Activated B cell treated with CpG ODN at 0.5 μM for 24 hours (primary cell): Measurements from ENCODE around the gene SLC6A8. TPM values are rescaled to one million over a fixed set of nuclear protein-coding genes. Genes with fewer than 3 reads are reported as not detected.
A peak's percentile ranks its signal among the peaks of the same experiment; 100 is the strongest.

ENCODE experiments used
- ATAC-seq: fragments of 200-7000 bp; cut with Tn5 transposase; one replicate; pipeline ENCODE4 v1.10.0; 2021; ENCODE audit warnings: low read depth, mild to moderate bottlenecking, moderate library complexity
- CTCF ChIA-PET: fragments of 350-600 bp; sonication (Branson Sonifier 250); formaldehyde crosslinking; loops from one replicate; lab custom pipeline; 2021; ENCODE audit warnings: antibody characterized with exemption; lab: Charles Lee
- POLR2A ChIA-PET: fragments of 350-600 bp; sonication (Branson Sonifier 250); formaldehyde crosslinking; loops from one replicate; lab custom pipeline; 2021; ENCODE audit warnings: antibody characterized with exemption; lab: Charles Lee
- DNase-seq: peaks from one replicate; pipeline ENCODE4 v3.0.0; 2022
- H3K27ac Mint-ChIP-seq: one replicate; pipeline ENCODE4 v1.8.0; 2020; ENCODE audit warnings: mixed read lengths
- H3K27me3 Mint-ChIP-seq: one replicate; pipeline ENCODE4 v1.8.0; 2021; ENCODE audit warnings: mixed read lengths
- H3K36me3 Mint-ChIP-seq: one replicate; pipeline ENCODE4 v1.8.0; 2021; ENCODE audit warnings: low read depth, mixed read lengths
- H3K4me1 Mint-ChIP-seq: one replicate; pipeline ENCODE4 v1.8.0; 2021; ENCODE audit warnings: mixed read lengths
- H3K4me3 Mint-ChIP-seq: one replicate; pipeline ENCODE4 v1.8.0; 2020; ENCODE audit warnings: mild to moderate bottlenecking, mixed read lengths
- H3K9me3 Mint-ChIP-seq: one replicate; pipeline ENCODE4 v1.8.0; 2020; ENCODE audit warnings: mixed read lengths
- intact Hi-C: fragments of 100-400 bp; cut with micrococcal nuclease; formaldehyde crosslinking; loops from one replicate; pipeline ENCODE4 v1.15.1; 2024
- total RNA-seq: library from RNA; stranded (reverse); gene quantifications from 2 replicates; pipeline ENCODE4 v1.2.3, GENCODE V29; 2022
- TF ChIP-seq, protein P1 (sequence below): fragments of 200-600 bp; IDR thresholded peaks from one replicate; pipeline ENCODE4 v1.8.0; 2022; ENCODE audit warnings: antibody characterized with exemption, mild to moderate bottlenecking

The SLC6A8 gene
- total RNA-seq, 1 donor from 2014 or later: 1.2 TPM

DNA sequence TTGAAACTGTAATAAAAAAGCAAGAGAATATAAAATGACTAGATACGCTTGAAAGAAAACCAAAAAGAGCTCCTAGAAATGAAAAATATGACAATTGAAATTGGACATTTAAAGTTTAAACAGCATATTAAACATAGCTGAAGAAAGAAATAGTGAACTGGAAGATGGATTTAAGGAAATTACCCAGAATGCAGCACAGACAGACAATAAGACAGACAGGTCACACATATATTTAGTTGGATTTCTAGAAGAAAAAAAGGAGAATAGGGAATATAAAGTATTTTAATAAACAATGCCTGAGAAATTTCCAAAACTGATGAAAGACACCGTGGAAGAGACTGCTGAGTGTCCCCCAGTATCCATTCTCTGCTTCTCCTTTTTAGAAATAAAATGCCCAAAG is 34.2 kb upstream of the SLC6A8 start:
- intact Hi-C loops: no loop called here
- ChIA-PET CTCF (interaction anchor here (0.8 to 2.1 kb wide), 3 partner anchors 14 to 114 kb away, joined by 3 to 4 read pairs (median 4); no protein-coding TSS in a partner anchor), POLR2A (no interaction called here)
- Mint-ChIP-seq H3K9me3 (no peaks in the 10 kb centered on the region), H3K27ac (no peak overlapping the region), H3K4me1 (no peaks in the 10 kb centered on the region), H3K36me3 (no peaks in the 10 kb centered on the region), H3K27me3 (no peaks in the 10 kb centered on the region), H3K4me3 (no peak overlapping the region)
- no peak for DNase-seq
- ATAC-seq: no peak
- TF ChIP-seq, protein P1, sequence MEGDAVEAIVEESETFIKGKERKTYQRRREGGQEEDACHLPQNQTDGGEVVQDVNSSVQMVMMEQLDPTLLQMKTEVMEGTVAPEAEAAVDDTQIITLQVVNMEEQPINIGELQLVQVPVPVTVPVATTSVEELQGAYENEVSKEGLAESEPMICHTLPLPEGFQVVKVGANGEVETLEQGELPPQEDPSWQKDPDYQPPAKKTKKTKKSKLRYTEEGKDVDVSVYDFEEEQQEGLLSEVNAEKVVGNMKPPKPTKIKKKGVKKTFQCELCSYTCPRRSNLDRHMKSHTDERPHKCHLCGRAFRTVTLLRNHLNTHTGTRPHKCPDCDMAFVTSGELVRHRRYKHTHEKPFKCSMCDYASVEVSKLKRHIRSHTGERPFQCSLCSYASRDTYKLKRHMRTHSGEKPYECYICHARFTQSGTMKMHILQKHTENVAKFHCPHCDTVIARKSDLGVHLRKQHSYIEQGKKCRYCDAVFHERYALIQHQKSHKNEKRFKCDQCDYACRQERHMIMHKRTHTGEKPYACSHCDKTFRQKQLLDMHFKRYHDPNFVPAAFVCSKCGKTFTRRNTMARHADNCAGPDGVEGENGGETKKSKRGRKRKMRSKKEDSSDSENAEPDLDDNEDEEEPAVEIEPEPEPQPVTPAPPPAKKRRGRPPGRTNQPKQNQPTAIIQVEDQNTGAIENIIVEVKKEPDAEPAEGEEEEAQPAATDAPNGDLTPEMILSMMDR: no peak

DNA sequence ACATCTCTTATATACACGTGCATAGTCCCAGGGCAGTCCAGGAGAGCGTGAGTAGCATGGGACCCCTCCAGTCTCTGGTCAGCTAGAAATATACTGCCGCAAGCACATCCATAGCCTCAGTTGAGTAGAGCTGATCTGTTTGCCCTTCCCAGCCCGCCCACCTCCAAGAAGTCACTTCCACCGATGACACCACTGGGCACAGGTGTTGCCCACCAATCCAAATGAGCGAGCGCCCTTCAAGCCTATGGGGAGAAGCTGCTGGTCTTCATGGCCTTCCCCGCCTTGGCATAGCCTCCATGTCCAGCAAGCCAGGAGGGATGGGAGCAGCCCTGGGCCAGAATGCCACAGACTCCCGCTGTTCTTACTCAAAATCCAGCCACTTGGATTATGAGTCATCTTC is 30.6 kb upstream of the SLC6A8 start:
- ATAC-seq: no peak
- intact Hi-C loops: no loop called here
- CTCF ChIA-PET: no interaction called here
- Mint-ChIP-seq H3K27me3 (peaks cover 7% of the 10 kb centered on the region), H3K36me3 (no peaks in the 10 kb centered on the region), H3K4me1 (peaks cover 2% of the 10 kb centered on the region), H3K27ac (no peak overlapping the region), H3K4me3 (no peak overlapping the region), H3K9me3 (no peaks in the 10 kb centered on the region)
- POLR2A ChIA-PET: no interaction called here
- TF ChIP-seq, protein P1: no peak
- no peak for DNase-seq

DNA sequence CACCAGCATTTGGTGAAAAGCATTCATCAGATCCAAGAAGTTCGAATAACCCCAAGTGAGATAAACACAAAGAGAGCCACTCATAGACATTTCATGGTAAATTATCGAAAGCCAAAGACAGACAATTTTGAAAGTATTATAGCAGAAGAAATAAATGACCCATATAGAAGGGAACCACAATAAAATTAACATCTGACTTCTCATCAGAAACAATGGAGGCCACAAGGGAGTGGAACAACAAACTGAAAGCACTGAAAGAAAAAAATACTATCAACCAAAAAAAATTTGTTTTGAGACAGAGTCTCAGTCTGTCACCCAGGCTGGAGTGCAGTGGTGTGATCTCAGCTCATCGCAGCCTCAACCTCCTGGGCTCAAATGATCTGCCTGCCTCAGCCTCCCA is 28.5 kb upstream of the SLC6A8 start:
- H3K36me3 Mint-ChIP-seq: no peaks in the 10 kb centered on the region
- H3K4me1 Mint-ChIP-seq: peaks cover 2% of the 10 kb centered on the region
- ATAC-seq (no peak), DNase-seq (no peak)
- intact Hi-C loops: no loop called here
- H3K27ac Mint-ChIP-seq: no peak overlapping the region
- TF ChIP-seq, protein P1: no peak
- H3K4me3 Mint-ChIP-seq: no peak overlapping the region
- ChIA-PET CTCF (interaction anchor here (0.6 kb wide), 1 partner anchor 11 kb away, joined by 3 read pairs; no protein-coding TSS in a partner anchor), POLR2A (no interaction called here)
- peaks cover 7% of the 10 kb centered on the region for H3K27me3 Mint-ChIP-seq
- no peaks in the 10 kb centered on the region for H3K9me3 Mint-ChIP-seq

- peaks cover 11% of the 10 kb centered on the region for H3K27me3 Mint-ChIP-seq
- no peaks in the 10 kb centered on the region for H3K36me3 Mint-ChIP-seq
- ATAC-seq (no peak), DNase-seq (peak; percentile 44)
- no peak overlapping the region for H3K27ac Mint-ChIP-seq
- H3K4me1 Mint-ChIP-seq: peaks cover 2% of the 10 kb centered on the region
- CTCF ChIA-PET: interaction anchor here (0.9 to 3.3 kb wide), 5 partner anchors 11 to 720 kb away, joined by 4 to 37 read pairs (median 7); no protein-coding TSS in a partner anchor
- H3K9me3 Mint-ChIP-seq: no peaks in the 10 kb centered on the region
- intact Hi-C loops: loop anchor here (1.0 to 2.0 kb wide), 5 partner anchors 13 to 721 kb away; no protein-coding TSS in a partner anchor
- POLR2A ChIA-PET: interaction anchor here (0.6 kb wide), 1 partner anchor 50 kb away, joined by 5 read pairs; no protein-coding TSS in a partner anchor
- TF ChIP-seq, protein P1: no peak
- peak overlapping the region; percentile 55 for H3K4me3 Mint-ChIP-seq
Measured at GRCh38 chrX:153662266-153662665, 25.5 kb upstream of the SLC6A8 start.

DNA sequence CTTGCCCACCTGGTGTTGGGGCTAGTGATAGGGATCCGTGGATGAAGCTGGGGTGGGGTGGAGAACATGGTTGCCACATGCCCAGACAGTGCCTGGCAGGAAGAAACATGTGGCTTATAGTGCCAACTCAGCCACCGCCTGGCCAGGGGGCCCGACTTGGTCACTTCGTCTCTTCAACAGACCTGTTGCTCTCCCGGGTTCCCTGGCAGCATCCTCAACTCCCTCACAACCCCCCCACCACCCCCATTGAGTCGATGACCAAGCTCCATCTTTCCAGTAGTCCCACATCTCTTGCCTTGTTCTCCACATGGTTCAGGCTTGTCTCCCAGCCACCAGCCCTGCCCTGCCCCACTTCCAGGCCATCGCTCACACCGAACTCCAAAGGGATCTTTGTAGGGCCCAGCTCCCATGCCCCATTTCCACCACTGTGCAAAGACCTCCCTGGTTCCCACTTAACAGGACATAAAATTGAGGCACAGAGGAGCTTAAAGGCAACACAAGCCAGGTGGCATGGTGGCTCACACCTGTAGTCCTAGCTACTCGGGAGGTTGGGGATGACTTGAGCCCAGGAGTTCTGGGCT is 21.9 kb upstream of the SLC6A8 start:
- no peaks in the 10 kb centered on the region for H3K36me3 Mint-ChIP-seq
- no peak for ATAC-seq

More for the DNA sequence above, 21.9 kb upstream of the SLC6A8 start:
- Mint-ChIP-seq H3K4me3 (no peak overlapping the region), H3K9me3 (no peaks in the 10 kb centered on the region), H3K27me3 (peaks cover 9% of the 10 kb centered on the region), H3K4me1 (peaks cover 7% of the 10 kb centered on the region), H3K27ac (no peak overlapping the region)
- intact Hi-C loops: no loop called here
- ChIA-PET POLR2A (no interaction called here), CTCF (interaction anchor here (0.7 to 1.3 kb wide), 3 partner anchors 85 to 724 kb away, joined by 3 read pairs; no protein-coding TSS in a partner anchor)
- DNase-seq: no peak
- TF ChIP-seq, protein P1: no peak
